Hepatocyte (in vitro differentiated cells): Measurements from ENCODE around the gene TMEM209. TPM values are rescaled to one million over a fixed set of nuclear protein-coding genes. Genes with fewer than 3 reads are reported as not detected.

ENCODE experiments used
- DNase-seq: peaks from one replicate; pipeline ENCODE4 v3.0.0-alpha.2; 2016; ENCODE audit warnings: low spot score
- H2AFZ ChIP-seq: fragments of 200-600 bp; sonication (generic); 2 replicates; pipeline ENCODE4 v1.6.0; 2016; ENCODE audit warnings: antibody characterized with exemption, mild to moderate bottlenecking
- H3K27ac ChIP-seq: fragments of 200-600 bp; sonication (generic); 2 replicates; pipeline ENCODE4 v1.5.1; 2016; ENCODE audit warnings: mild to moderate bottlenecking
- H3K27me3 ChIP-seq: fragments of 200-600 bp; sonication (generic); 2 replicates; pipeline ENCODE4 v1.6.1; 2016
- H3K36me3 ChIP-seq: fragments of 200-600 bp; sonication (generic); replicated peaks from 2 replicates; pipeline ENCODE4 v1.5.1; 2016; ENCODE audit warnings: low read depth; ENCODE audit not compliant: insufficient read depth
- H3K4me1 ChIP-seq: fragments of 200-600 bp; sonication (generic); 2 replicates; pipeline ENCODE4 v1.5.1; 2016; ENCODE audit warnings: mild to moderate bottlenecking, moderate library complexity; ENCODE audit not compliant: insufficient read depth
- H3K4me2 ChIP-seq: fragments of 200-600 bp; sonication (generic); 2 replicates; pipeline ENCODE4 v1.6.0; 2016
- H3K4me3 ChIP-seq: fragments of 200-600 bp; sonication (generic); 2 replicates; pipeline ENCODE4 v1.5.1; 2016; ENCODE audit warnings: mild to moderate bottlenecking
- H3K79me2 ChIP-seq: fragments of 200-600 bp; sonication (generic); 2 replicates; pipeline ENCODE4 v1.6.0; 2017; ENCODE audit warnings: mild to moderate bottlenecking
- H3K9me2 ChIP-seq: fragments of 200-600 bp; sonication (generic); replicated peaks from 2 replicates; pipeline ENCODE4 v1.6.0; 2017; ENCODE audit warnings: mild to moderate bottlenecking; ENCODE audit not compliant: insufficient read depth
- H3K9me3 ChIP-seq: fragments of 200-600 bp; sonication (generic); 2 replicates; pipeline ENCODE4 v1.5.1; 2016; ENCODE audit warnings: low read depth, mild to moderate bottlenecking
- H4K20me1 ChIP-seq: fragments of 200-600 bp; sonication (generic); 2 replicates; pipeline ENCODE4 v1.6.0; 2016; ENCODE audit warnings: mild to moderate bottlenecking; ENCODE audit not compliant: insufficient read depth, poor library complexity, severe bottlenecking
- CTCF ChIP-seq: fragments of 200-600 bp; sonication (generic); IDR thresholded peaks from 2 replicates; pipeline ENCODE4 v1.5.1; 2016; ENCODE audit warnings: antibody characterized with exemption, mild to moderate bottlenecking; ENCODE audit not compliant: poor library complexity
- EZH2 ChIP-seq: fragments of 200-600 bp; sonication (generic); IDR thresholded peaks from 2 replicates; pipeline ENCODE4 v1.6.1; 2016; ENCODE audit warnings: antibody characterized with exemption, mild to moderate bottlenecking, borderline replicate concordance
- EZH2phosphoT487 ChIP-seq: fragments of 200-600 bp; sonication (generic); IDR thresholded peaks from one replicate; pipeline ENCODE4 v1.6.1; 2018; ENCODE audit warnings: antibody characterized with exemption, mild to moderate bottlenecking, low read depth, moderate library complexity; ENCODE audit not compliant: unreplicated experiment, severe bottlenecking
- WGBS: methylation state at CpG from one replicate; pipeline ENCODE4 v1.1.6; 2016; ENCODE audit warnings: low lambda C conversion rate; ENCODE audit errors: missing lambda C conversion rate; 5-methylcytosine and 5-hydroxymethylcytosine counted together
- polyA plus RNA-seq: library from polyadenylated mRNA; unstranded; fragments of >200 nt; fragmentation: Nextera tagmentation; extraction: Ambion mirVana; gene quantifications from 2 replicates; pipeline ENCODE4 v1.2.1, GENCODE V29; 2016
- total RNA-seq: library from RNA; depleted of rRNA; stranded (reverse); fragments of >200 nt; gene quantifications from 2 replicates; pipeline ENCODE4 v1.2.3, GENCODE V29; 2014

Gene TMEM209
- total and polyA plus RNA-seq, 2 experiments from 2014 or later: 14.2 to 16.1 TPM

DNA sequence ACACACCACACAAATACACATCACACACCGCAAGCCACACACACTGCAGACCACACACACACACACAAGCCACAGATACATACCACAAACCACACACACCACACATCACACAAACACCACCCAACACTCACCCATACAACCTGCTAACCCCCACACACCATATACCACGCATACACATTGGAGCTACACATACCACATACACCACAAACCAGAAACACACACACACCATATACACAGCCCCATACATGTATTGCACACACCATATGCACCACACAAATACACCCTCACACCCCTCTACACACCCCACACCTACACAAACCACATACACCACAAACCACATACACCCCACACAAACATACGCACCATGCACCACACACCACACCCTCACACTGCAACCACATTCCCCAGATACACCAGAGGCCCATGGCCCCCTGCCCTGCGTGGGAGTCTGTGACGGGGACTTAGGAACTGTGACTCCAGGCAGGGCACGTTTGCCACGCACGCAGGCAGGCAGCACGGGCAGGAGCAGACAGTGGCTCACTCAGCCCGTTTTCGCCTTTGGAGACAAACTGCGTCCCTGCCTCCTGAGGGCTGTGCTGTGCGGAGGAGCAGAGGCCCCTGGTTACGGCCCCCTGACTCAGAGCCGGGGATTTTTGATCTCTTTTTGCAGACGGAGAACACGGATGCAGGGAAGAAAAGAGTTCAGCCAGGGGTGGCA, 52.6 kb downstream of the TMEM209 start:
- Histone ChIP-seq H3K4me1 (no peaks in the 10 kb centered on the region), H3K4me2 (no peak overlapping the region), H3K79me2 (no peaks in the 10 kb centered on the region), H3K4me3 (no peak overlapping the region), H4K20me1 (no peaks in the 10 kb centered on the region), H3K36me3 (no peaks in the 10 kb centered on the region), H3K9me2 (no peaks in the 10 kb centered on the region), H3K9me3 (no peaks in the 10 kb centered on the region), H3K27ac (no peak overlapping the region), H2AFZ (no peak overlapping the region), H3K27me3 (no peaks in the 10 kb centered on the region)
- WGBS: 80% methylated on average over 17 of the region's 17 CpGs
- no peak for DNase-seq
- no peak for TF ChIP-seq EZH2phosphoT487
- TF ChIP-seq CTCF: no peak
- no peak for TF ChIP-seq EZH2

DNA sequence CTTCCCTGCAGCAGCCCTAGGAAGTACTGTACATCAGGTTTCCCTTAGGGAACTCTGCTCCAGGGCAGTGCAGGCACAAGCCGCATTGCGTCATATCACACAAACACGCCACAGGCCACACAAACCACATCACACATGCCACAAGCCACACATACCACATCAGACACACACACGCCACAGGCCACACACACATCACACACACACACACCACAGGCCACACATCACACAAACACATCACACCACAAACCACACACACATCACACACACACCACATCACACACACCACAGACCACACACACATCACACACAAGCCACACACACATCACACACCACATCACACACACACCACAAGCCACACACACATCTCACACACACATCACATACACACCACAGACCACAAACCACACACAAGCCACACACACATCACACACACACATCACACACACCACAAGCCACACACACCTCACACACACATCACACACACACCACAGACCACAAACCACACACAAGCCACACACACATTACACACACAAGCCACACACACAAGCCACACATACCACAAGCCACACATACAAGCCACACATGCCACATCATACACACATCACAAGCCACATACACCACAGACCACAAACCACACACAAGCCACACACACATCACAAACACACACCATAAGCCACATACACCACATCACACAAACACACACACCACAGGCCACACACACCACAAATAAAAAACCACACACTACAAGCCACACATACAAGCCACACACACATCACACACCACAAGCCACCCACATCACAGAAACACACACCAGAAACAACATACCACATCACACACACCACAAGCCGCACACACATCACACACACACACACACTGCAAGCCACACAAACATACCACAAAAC, 53.4 kb downstream of the TMEM209 start:
- Histone ChIP-seq H3K27me3 (no peaks in the 10 kb centered on the region), H3K4me3 (no peak overlapping the region), H3K4me1 (peaks cover 1% of the 10 kb centered on the region), H3K36me3 (no peaks in the 10 kb centered on the region), H3K27ac (no peak overlapping the region), H3K79me2 (no peaks in the 10 kb centered on the region), H3K9me3 (no peaks in the 10 kb centered on the region), H3K9me2 (no peaks in the 10 kb centered on the region), H2AFZ (no peak overlapping the region), H4K20me1 (no peaks in the 10 kb centered on the region), H3K4me2 (no peak overlapping the region)
- WGBS: 77% methylated on average over 5 of the region's 5 CpGs
- DNase-seq: no peak
- TF ChIP-seq CTCF (no peak), EZH2phosphoT487 (no peak)

- H3K27me3 ChIP-seq: no peaks in the 10 kb centered on the region
- whole genome bisulfite sequencing: 97% methylated on average over 11 of the region's 11 CpGs
- H3K79me2 ChIP-seq: no peaks in the 10 kb centered on the region
- H3K9me2 ChIP-seq: no peaks in the 10 kb centered on the region
- no peaks in the 10 kb centered on the region for H3K36me3 ChIP-seq
- H3K4me3 ChIP-seq: no peak overlapping the region
- H4K20me1 ChIP-seq: no peaks in the 10 kb centered on the region
- H3K9me3 ChIP-seq: no peaks in the 10 kb centered on the region
- H3K4me1 ChIP-seq: peaks cover 3% of the 10 kb centered on the region
- H3K4me2 ChIP-seq: no peak overlapping the region
- no peak overlapping the region for H3K27ac ChIP-seq
- TF ChIP-seq CTCF (no peak), EZH2phosphoT487 (no peak), EZH2 (no peak)
- no peak for DNase-seq
- H2AFZ ChIP-seq: no peak overlapping the region
Observed at GRCh38 chr7:130150587-130150986, 54.6 kb downstream of the TMEM209 start.
